Kidney tubule cell (primary cell): ENCODE results near the gene FGF7.
"Not testable (repeated sequence)": the region's sequence is repeated elsewhere in the genome, so short reads cannot be mapped to it uniquely, and the experiment has no call there.

Source experiments
- DNase-seq: peaks from one replicate; pipeline ENCODE4 v3.0.0-alpha.2; 2018; ENCODE audit warnings: low spot score

The FGF7 gene

DNA sequence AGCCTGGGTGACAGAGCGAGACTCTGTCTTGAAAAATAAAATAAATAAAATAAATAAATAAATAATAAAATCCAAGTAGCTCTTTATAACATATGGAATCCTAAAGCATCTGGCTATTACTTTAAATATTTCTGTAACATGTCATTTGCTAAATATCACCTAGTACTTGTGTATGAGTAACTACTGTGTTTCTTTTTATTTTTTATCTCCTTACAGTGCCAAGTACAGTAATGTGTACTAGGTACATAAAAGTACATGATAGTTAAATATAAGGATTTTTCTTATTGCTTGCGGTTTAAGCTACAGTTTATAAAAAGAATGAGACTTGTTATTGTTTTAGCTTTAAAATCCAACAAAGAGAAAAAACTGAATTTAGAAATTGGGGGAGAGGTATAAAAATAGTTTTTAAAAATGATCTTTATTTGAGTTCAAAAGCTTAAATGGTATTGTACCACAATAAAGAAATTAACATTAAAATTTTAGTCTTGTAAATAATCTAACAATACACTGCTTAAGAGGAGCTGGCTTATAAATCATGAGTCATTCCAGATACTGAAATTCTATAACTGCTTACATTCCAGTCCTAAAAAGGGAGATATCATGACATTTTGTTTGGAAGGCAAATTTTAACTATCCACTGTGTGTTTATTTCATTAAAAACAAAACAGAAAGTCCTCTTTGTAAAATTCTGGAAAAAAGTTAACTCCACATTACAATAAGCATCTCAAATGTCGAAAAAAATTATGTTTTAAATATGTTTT lies 73.1 kb downstream of the FGF7 start:
- no peak for DNase-seq

DNA sequence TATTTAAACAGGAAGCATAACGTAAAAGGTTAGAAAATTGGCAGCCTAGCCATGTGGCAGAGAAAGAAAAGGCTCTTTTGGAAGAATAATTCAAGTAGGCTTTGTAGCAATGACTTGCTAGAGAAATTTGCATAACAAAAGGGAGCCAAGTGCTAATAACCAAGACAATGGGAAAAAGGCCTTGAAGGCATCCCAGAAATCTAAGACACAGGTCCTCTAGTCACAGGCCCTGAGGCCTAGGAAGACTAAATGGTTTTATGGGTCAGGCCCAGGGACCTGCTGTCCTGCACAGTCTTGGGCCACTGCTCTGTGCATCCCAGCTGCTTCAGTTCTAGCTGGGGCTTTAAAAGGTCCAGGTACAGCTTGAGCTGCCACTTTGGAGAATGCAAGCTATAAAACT lies 78.5 kb downstream of the FGF7 start:
- no peak for DNase-seq

DNA sequence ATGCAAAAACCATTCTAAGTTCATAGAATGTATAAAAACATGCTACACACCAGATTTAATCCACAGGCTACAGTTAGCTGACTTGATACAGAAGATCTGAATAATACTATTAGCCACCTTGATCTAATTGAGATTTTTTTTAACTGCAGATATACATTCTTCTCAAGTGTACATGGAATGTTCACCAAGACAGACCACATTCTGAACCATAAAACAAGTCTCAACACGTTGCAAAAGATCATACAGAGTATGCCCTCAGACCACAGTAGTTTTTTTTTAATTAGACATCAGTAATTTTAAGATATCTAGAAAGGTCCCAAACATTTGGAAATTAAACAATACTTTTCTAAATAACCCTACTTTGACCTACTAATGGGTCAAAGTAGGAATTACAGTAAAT lies 83.3 kb downstream of the FGF7 start:
- DNase-seq: no peak

DNA sequence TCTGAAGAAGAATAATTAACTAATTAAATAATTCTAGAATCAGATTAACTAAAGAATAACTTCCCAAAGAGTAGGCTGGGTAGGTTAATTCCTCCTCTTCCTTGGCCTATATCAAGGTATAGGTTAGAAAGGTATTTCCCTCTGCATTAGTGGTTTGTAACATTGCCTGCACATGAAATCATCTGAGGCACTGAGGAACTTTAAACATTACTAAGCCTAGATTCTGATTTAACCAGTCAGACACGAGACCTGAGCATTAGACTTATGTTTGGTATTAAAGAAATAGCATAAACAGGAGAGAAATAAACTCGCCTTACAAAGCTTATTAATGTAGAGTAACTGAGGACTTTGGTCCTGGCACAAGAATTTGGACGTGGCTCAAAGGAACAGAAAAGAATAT lies 84.2 kb downstream of the FGF7 start:
- DNase-seq: no peak

DNA sequence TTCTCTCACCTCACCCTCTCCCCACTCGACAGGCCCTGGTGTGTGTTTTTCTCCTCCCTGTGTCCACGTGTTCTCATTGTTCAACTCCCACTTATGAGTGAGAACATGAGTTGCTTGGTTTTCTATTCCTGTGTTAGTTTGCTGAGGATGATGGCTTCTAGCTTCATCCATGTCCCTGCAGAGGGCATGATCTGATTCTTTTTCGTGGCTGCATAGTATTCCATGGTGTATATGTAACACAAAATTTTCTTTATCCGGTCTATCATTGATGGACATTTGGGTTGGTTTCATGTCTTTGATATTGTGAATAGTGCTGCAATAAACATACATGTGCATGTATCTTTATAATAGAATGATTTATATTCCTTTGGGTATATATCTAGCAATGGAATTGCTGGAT lies 89.7 kb downstream of the FGF7 start:
- DNase-seq: not testable (repeated sequence)

DNA sequence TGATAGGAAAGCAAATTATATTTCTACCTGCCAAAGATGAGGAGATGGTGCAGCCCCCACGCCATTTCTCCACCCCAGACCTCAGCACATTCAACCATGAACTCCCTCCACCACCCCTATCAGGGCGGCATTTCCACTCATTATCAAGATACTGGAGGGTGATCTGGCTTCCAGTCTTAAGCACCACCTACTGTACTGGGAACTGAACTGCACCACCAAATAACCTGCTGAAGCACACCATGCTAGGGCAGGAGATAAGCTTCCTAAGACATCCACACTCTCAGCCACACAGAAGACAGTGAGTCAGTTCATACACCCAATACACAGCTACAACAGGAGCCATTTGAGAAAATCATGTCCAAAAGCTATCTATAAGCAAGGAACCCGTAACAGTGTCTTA lies 98.8 kb downstream of the FGF7 start:
- no peak for DNase-seq

DNA sequence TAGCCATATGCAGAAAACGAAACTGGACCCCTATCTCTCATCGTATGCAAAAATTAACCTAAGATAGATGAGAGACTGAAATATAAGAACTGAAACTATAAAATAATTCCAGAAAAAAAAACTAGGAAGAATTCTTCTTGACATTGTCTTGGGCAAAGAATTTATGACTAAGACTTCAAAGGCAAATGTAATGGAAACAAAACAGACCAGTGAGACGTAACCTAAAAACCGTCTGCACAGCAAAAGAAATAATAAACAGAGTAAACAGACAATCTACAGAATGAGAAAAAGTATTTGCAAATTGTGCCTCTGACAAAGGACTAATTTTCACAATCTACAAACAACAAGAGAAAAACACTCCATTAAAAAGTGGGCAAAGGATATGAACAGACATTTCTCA lies 105.2 kb downstream of the FGF7 start:
- no peak for DNase-seq

DNA sequence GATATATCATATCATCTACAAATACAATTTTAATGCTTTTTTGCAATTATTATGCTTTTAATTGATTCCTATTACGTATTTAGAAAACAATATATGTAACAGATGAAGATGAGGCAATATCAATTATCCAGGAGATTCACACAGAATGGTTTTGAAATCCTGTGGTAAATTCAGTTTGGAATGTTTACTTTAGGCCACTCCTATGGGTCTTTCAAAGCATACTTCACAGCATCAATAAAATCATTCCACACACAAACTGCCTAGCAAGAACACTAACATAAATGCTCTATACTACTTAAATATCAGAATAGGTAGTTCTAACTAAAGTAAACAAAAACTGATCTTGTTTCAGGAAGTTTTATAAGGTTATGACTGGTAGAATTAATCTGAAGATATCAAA lies 107.0 kb downstream of the FGF7 start:
- DNase-seq: no peak
